Stimulated activated CD8-positive, alpha-beta memory T cell treated with anti-CD3 and anti-CD28 coated beads, Interleukin-15, amount 100 ng/mL, for 24 hours (primary cell): ENCODE data around the gene PDGFC.

Experiments
- DNase-seq: peaks from one replicate; pipeline ENCODE4 v3.0.0-alpha.2; 2020; ENCODE audit warnings: low read depth

Gene PDGFC

GRCh38 chr4:156734965-156735895 is 236.4 kb downstream of the PDGFC start:
- no peak for DNase-seq

DNA sequence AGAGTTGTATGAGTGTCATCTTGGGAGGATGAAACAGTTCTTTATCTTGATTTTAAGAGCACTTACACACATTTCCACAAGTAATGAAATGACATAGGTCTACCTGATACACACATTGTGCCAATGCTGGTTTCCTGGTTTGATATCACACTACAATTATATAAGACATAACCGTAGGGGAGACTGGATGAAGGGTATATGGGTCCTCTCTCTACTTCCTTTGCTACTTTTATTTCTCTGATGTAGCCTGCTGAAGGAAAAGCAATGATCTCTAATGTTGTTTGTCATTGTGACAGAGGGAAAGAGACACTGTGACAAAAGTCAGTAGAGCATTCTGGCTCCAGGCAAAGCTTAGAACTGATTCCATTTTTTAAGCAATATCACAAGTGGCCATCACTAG is 238.0 kb downstream of the PDGFC start:
- no peak for DNase-seq

- DNase-seq: no peak
Measured at GRCh38 chr4:156732634-156733033, 239.0 kb downstream of the PDGFC start.

DNA sequence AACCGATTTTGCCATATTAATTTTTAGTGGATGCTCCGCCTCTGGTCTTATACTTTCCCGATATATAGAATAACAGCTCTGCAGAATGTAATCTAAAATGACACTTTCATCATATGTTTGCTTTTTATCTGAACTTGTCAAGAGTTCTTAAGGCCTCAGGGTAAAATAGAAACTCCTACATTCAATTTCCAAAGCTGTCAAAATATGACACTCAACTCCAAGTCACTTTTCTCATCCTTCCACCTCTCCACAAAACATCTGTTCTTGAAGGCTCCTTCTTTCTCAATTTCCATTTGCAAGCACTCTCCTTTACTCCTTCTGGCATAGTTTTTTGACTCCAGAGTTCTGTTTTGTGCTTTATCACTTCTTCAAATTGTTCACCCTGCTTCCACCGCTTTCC is 242.2 kb downstream of the PDGFC start:
- DNase-seq: no peak

DNA sequence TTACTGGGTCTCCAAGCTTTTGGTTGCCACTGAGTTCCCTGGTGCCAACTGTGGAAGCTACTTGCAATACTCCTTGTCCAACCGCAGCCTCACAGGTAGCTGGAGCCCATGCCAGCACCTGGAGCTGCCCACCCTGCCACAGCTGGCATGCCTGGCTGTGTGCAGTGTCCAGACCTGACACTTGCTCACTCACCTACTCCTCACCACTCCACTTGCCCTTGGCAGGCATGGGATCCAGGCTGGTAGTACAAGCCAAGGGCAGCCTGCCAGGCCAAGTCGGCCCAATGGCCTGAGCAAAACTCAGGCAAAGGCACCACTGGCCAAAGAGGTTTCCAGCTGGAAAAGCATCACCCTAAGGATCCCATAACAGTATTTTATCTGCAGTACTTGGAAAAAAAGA is 246.3 kb downstream of the PDGFC start:
- no peak for DNase-seq

GRCh38 chr4:156723951-156724668 is 247.5 kb downstream of the PDGFC start:
- DNase-seq: no peak

GRCh38 chr4:156718226-156718625 is 253.4 kb downstream of the PDGFC start:
- DNase-seq: no peak

DNA sequence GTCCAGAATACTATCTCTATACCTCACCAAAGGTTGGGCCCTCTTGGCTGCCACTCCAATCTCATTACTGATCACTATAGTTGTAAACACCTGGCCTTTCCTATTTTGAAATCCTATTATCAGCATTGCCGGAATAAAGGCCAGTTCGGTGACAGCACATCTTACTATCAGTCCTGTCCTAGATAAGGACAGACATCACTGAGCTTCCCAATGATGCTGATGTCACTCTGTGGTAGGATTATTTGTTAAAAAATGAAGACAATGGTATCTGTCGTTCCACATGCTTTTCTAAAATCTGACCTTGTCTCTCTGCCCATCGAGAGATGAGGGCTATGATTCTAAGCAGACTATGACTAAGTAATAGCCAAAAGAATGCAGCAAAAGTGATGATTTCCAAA is 260.4 kb downstream of the PDGFC start:
- no peak for DNase-seq
